GM03348 (cell line): ENCODE measurements around the gene RYR2.

Experiments used
- DNase-seq: peaks from one replicate; pipeline ENCODE4 v3.0.0; 2012; ENCODE audit warnings: low spot score

Gene RYR2

GRCh38 chr1:237671935-237672334 lies 630.0 kb downstream of the RYR2 start:
- no peak for DNase-seq

- DNase-seq = no peak
Observed at GRCh38 chr1:237672748-237673147, 630.8 kb downstream of the RYR2 start.

GRCh38 chr1:237673631-237674030 lies 631.6 kb downstream of the RYR2 start:
- DNase-seq = no peak

- DNase-seq = peak; percentile 3
Observed at GRCh38 chr1:237677979-237678378, 636.0 kb downstream of the RYR2 start.

GRCh38 chr1:237679687-237680086 lies 637.7 kb downstream of the RYR2 start:
- DNase-seq = no peak

- no peak for DNase-seq
Observed at GRCh38 chr1:237681210-237681609, 639.2 kb downstream of the RYR2 start.

GRCh38 chr1:237684236-237684635 lies 642.3 kb downstream of the RYR2 start:
- no peak for DNase-seq

- no peak for DNase-seq
Observed at GRCh38 chr1:237685551-237685950, 643.6 kb downstream of the RYR2 start.

- no peak for DNase-seq
Observed at GRCh38 chr1:237687804-237688203, 645.8 kb downstream of the RYR2 start.

DNA sequence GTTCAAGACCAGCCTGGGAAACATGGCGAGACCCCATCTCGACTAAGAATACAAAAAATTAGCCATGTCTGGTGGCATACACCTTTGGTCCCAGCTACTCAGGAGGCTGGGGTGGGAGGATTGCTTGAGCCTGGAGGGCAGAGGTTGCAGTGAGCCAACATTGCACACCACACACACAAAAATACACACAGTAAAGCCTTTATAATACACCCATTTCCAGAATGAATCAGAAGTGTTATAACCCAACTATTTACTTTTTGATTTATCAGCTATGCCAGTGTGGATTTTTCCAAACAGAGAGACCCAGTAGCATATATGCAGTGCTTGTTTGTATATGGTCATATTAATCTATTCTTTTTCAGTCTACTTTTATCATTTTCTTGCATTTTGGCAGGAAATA lies 648.7 kb downstream of the RYR2 start:
- DNase-seq = no peak

GRCh38 chr1:237692255-237692654 lies 650.3 kb downstream of the RYR2 start:
- no peak for DNase-seq

DNA sequence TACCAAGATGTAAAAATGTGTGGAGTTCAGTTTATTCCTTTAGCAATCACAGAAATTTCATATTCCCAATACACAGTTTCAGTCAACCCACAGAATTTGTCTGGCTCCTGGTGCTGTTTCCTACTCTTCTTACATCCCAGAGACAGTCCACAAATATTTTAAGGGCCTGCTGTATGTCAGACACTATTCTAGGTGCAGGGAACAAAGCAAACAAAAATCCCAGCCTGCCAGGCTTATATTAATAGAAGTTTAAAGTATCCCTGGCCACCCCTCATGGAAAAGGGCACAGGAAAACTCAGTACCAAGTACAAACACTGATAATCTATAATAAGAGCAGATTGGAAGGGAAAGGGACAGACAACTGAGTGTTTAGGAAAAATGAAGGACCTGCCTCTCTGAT lies 653.9 kb downstream of the RYR2 start:
- no peak for DNase-seq

DNA sequence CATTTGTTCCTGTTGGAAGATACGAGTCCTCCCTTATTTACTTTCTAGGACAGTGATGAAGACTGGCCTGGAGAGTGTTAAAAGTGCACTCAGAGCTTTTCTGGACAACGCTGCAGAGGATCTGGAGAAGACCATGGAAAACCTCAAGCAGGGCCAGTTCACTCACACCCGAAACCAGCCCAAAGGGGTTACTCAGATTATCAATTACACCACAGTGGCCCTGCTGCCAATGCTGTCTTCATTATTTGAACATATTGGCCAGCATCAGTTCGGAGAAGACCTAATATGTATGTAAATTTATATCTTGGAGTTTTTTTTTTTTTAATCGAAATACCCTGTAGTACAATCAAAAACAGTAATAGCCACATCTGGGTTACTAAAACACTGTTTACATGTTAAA lies 658.2 kb downstream of the RYR2 start:
- DNase-seq = no peak

- no peak for DNase-seq
Observed at GRCh38 chr1:237701534-237701933, 659.5 kb downstream of the RYR2 start.

- no peak for DNase-seq
Observed at GRCh38 chr1:237702161-237702560, 660.2 kb downstream of the RYR2 start.

- no peak for DNase-seq
Observed at GRCh38 chr1:237705462-237705861, 663.5 kb downstream of the RYR2 start.

DNA sequence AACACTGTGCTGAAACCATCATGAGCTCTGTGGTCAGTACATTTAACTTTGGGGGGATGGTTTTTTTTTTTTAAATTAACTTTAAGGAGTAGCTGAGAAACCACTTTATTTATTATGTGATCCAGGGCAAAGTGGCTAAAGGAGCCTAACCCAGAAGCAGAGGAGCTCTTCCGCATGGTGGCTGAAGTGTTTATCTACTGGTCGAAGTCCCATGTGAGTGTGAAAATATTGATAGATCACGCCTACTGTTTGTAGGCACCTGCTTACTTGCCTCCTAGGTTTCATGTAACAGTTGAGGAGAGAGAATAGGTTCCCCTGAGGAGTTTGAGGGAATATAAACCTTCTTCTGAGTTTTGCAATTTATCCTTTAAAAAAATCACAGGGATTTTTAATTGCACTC lies 667.4 kb downstream of the RYR2 start:
- DNase-seq = no peak

DNA sequence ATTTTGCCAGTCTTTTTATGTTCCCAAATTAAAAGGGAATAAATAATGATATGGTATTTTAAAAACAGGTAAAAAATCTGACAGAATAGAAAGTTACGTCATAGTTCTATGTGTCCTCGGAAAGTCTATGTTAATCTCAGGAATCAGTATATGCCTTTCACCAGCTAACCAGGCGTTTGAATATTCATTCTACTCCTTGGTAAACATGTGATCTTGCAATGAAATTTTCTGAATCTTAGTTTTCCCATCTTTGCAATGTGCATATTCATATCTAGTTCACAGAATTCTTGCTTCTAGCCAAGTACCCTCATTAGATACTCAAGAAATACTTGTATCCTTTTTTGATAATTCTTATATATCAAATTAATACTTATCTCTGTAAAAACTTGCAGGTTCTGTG lies 669.3 kb downstream of the RYR2 start:
- DNase-seq = no peak

DNA sequence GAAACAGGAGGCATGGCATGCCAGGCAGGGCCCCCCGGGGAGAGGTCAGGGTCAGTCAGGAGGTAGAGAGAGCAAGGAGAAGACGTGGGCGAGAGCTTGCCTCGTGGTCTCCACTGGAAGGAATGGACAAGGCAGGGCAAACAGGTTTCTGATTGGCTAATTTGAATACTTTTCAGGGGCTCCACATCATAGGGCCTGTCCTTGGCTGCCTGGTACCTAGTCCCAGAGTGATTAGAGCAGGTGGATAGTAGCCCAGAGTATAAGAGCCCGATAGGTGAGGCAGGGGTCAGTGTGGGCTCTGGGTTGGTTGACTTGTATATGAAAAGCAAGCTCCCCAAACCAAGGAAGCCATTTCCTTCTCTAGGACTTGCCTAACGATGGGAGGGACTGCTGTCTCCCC lies 670.1 kb downstream of the RYR2 start:
- DNase-seq = no peak

GRCh38 chr1:237712586-237713157 lies 670.7 kb downstream of the RYR2 start:
- DNase-seq = no peak

DNA sequence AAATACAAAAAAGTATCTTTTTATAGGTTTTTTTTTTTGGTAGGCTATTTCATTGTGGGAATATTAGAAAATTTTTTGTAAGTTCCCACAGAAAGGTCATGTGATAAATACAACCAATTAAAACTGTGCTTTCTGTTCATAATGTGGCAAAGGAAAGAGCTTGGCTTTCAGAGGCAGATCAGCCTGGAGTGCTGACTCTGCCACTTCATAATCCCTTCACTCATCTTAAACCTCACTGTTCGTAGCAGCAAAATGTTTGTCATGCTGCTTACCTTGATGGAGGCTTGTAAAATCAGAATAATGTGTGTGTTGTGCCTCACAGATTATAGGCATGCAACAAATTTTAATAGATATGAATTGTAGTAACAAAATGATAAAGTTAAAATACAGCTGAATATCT lies 671.9 kb downstream of the RYR2 start:
- no peak for DNase-seq

DNA sequence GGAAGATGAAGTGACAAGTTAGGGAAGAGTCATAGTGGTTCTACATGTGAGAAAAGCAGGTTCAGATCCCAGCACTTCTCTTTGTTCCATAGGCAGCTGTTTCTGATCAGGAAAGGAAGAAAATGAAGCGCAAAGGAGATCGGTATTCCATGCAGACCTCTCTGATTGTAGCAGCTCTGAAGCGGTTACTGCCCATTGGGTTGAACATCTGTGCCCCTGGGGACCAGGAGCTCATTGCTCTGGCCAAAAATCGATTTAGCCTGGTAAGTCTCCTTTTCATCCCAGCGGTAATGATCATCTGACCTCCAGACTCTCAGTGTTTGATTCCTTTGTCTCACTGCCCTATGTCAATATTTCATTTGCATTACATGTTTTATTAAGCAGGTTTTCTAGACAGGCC lies 675.1 kb downstream of the RYR2 start:
- DNase-seq = no peak

GRCh38 chr1:237730826-237731350 lies 688.9 kb downstream of the RYR2 start:
- DNase-seq = no peak

DNA sequence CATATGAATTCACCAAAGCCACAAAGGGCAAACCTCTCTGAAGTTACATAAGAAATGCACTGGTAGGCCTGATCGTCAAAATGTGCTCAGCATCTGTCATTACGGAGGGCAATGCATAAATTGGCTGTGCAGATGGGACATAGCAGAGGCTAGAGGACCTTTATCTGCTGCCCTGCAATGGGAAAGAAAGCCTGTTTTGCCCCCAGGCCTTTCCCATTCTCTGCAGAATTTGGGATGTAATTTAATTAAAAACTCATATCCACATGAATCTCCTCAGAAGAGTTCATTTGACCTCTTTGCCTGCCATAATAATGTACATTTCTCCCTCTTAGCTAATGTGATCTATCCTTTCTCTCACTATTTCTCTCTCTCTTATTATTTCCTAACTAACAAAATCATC lies 690.7 kb downstream of the RYR2 start:
- no peak for DNase-seq
